ENCODE results near the gene TXNDC5. TPM values are rescaled to one million over a fixed set of nuclear protein-coding genes. Genes with fewer than 3 reads are reported as not detected.

The TXNDC5 gene
- total and polyA plus RNA-seq, 5 donors from 2014 or later: 13.6 to 38.6 (median 26.2) TPM

DNA sequence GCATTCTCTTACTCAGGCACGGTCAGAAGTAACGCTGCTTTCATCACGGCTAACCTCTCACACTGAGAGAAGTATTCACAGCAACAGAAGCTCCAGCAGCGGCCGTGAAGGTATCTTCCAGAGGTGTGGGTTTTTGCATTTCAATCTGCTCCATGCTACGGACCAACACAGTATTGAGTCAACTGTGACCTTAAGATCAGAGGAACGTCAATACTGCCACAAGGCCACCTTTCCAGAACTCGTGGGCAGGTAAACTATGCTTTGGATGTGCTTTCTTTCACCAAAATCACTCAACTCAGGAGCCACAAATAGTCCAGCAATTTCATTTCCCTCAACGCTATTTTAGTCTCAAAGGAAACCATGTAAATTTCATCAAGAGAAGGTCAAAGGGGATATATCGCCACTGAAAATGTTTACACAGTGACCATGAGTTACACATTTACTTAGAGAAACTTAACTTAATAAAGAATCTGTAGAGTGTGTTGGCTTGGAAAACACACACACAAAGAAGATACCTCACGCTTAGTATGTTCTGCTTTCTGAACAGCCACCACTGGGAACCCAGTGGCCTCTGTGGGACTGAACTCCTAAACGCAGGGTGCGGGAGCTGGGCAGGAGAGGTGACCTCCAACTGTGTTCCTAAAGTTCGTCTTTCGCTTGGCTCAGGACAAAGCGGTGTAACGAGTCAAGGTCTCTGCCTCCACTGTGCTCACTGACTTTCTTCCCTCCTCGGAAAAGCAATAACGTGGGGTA, 27.9 kb downstream of the TXNDC5 start:
- Mint-ChIP-seq H3K27me3 (no peaks in the 10 kb centered on the region), H3K36me3 (peaks cover 57% of the 10 kb centered on the region), H3K9me3 (no peaks in the 10 kb centered on the region), H3K4me3 (no peak overlapping the region), H3K4me1 (no peaks in the 10 kb centered on the region), H3K27ac (no peak overlapping the region)
- Histone ChIP-seq H3K9me3 (ENCODE audit: control insufficient read depth in 2 of 2, low read length in 2 of 2) (no peaks in the 10 kb centered on the region), H3K27me3 (ENCODE audit: control insufficient read depth, insufficient read depth, low read length) (no peaks in the 10 kb centered on the region), H3K27ac (ENCODE audit: insufficient read depth, low read length, poor library complexity, severe bottlenecking) (no peak overlapping the region), H3K4me1 (ENCODE audit: control insufficient read depth, insufficient read depth, low read length, poor library complexity, severe bottlenecking) (no peaks in the 10 kb centered on the region), H3K36me3 (ENCODE audit: control insufficient read depth, insufficient read depth, low read length) (peaks cover 59% of the 10 kb centered on the region), H3K4me3 (ENCODE audit: low read depth, low read length) (no peak overlapping the region)
- DNase-seq (no peak), ATAC-seq (ENCODE audit: low read depth in 2 of 2) (no peak)

DNA sequence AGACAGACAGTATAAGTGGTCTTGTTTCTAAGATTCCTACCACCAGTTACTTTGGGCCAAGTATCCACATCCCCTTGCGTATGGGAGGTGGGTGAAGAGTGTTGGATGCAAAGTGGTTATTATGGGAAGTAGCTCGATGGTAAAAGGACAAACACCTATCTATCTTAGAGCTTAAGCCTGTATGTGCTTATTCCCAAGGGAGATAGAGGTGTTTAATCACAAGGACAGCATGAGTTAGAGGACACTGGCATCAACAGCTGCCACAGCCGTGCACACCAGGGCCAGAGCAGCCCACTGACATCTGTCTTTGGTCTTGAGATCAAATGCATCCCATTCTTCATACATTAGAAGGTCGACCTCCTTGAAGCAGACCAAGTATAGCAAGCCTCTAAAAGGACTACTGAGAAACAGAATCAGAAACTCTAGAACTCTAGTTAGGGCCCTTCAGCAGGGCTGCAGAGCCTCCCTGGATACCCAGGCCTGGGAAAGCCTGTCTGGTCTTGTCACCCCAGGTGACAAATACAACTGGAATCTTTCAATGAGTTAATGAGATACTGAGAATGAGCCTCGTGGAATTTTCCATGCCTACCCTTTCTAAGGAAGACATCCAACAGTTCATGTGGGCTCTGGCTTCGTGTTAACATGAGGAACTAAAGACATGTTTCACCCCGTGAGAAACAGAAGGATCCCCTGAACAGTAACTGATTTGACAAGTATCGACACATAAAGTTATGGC, 28.7 kb downstream of the TXNDC5 start:
- H3K27me3 ChIP-seq (ENCODE audit: control insufficient read depth, insufficient read depth, low read length): no peaks in the 10 kb centered on the region
- no peaks in the 10 kb centered on the region for H3K4me1 Mint-ChIP-seq
- no peak overlapping the region for H3K27ac ChIP-seq (ENCODE audit: insufficient read depth, low read length, poor library complexity, severe bottlenecking)
- H3K36me3 ChIP-seq (ENCODE audit: control insufficient read depth, insufficient read depth, low read length): peaks cover 59% of the 10 kb centered on the region
- no peaks in the 10 kb centered on the region for H3K9me3 ChIP-seq (ENCODE audit: control insufficient read depth in 2 of 2, low read length in 2 of 2)
- H3K4me3 ChIP-seq (ENCODE audit: low read depth, low read length): no peak overlapping the region
- peaks cover under 1% of the 10 kb centered on the region for H3K27me3 Mint-ChIP-seq
- no peak for DNase-seq
- ATAC-seq (ENCODE audit: low read depth in 2 of 2): no peak
- H3K9me3 Mint-ChIP-seq: no peaks in the 10 kb centered on the region
- no peak overlapping the region for H3K27ac Mint-ChIP-seq
- H3K4me1 ChIP-seq (ENCODE audit: control insufficient read depth, insufficient read depth, low read length, poor library complexity, severe bottlenecking): no peaks in the 10 kb centered on the region
- H3K36me3 Mint-ChIP-seq: peaks cover 52% of the 10 kb centered on the region
- H3K4me3 Mint-ChIP-seq: no peak overlapping the region

DNA sequence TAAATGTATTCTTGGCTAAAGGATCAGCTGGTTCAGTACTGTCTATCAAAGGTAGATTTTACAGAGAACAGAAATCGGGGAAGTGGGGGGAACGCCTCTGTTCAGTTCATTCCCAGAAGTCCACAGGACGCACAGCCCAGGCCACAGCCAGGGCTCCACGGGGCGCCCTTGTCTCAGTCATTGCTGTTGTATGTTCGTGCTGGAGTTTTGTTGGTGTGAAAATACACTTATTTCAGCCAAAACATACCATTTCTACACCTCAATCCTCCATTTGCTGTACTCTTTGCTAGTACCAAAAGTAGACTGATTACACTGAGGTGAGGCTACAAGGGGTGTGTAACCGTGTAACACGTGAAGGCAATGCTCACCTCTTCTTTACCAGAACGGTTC, 29.9 kb downstream of the TXNDC5 start:
- Histone ChIP-seq H3K9me3 (ENCODE audit: control insufficient read depth in 2 of 2, low read length in 2 of 2) (no peaks in the 10 kb centered on the region), H3K4me3 (ENCODE audit: low read depth, low read length) (no peak overlapping the region), H3K4me1 (ENCODE audit: control insufficient read depth, insufficient read depth, low read length, poor library complexity, severe bottlenecking) (no peaks in the 10 kb centered on the region), H3K27ac (ENCODE audit: insufficient read depth, low read length, poor library complexity, severe bottlenecking) (no peak overlapping the region), H3K36me3 (ENCODE audit: control insufficient read depth, insufficient read depth, low read length) (peaks cover 51% of the 10 kb centered on the region), H3K27me3 (ENCODE audit: control insufficient read depth, insufficient read depth, low read length) (no peaks in the 10 kb centered on the region)
- Mint-ChIP-seq H3K4me1 (no peaks in the 10 kb centered on the region), H3K36me3 (peaks cover 45% of the 10 kb centered on the region), H3K9me3 (no peaks in the 10 kb centered on the region), H3K27ac (no peak overlapping the region), H3K27me3 (peaks cover 6% of the 10 kb centered on the region), H3K4me3 (no peak overlapping the region)
- ATAC-seq (ENCODE audit: low read depth in 2 of 2) (no peak), DNase-seq (no peak)

- H3K36me3 Mint-ChIP-seq: peaks cover 42% of the 10 kb centered on the region
- H3K27me3 ChIP-seq (ENCODE audit: control insufficient read depth, insufficient read depth, low read length): no peaks in the 10 kb centered on the region
- ATAC-seq (ENCODE audit: low read depth in 2 of 2) (no peak), DNase-seq (no peak)
- peaks cover 46% of the 10 kb centered on the region for H3K36me3 ChIP-seq (ENCODE audit: control insufficient read depth, insufficient read depth, low read length)
- H3K4me3 Mint-ChIP-seq: no peak overlapping the region
- H3K27me3 Mint-ChIP-seq: peaks cover 8% of the 10 kb centered on the region
- no peaks in the 10 kb centered on the region for H3K4me1 Mint-ChIP-seq
- no peaks in the 10 kb centered on the region for H3K4me1 ChIP-seq (ENCODE audit: control insufficient read depth, insufficient read depth, low read length, poor library complexity, severe bottlenecking)
- no peaks in the 10 kb centered on the region for H3K9me3 ChIP-seq (ENCODE audit: control insufficient read depth in 2 of 2, low read length in 2 of 2)
- H3K27ac Mint-ChIP-seq: no peak overlapping the region
- H3K27ac ChIP-seq (ENCODE audit: insufficient read depth, low read length, poor library complexity, severe bottlenecking): no peak overlapping the region
- no peak overlapping the region for H3K4me3 ChIP-seq (ENCODE audit: low read depth, low read length)
- H3K9me3 Mint-ChIP-seq: no peaks in the 10 kb centered on the region
These were observed 30.4 kb downstream of the TXNDC5 start for GRCh38 chr6:7879980-7880717.

- peaks cover 41% of the 10 kb centered on the region for H3K36me3 ChIP-seq (ENCODE audit: control insufficient read depth, insufficient read depth, low read length)
- no peaks in the 10 kb centered on the region for H3K27me3 ChIP-seq (ENCODE audit: control insufficient read depth, insufficient read depth, low read length)
- no peaks in the 10 kb centered on the region for H3K4me1 ChIP-seq (ENCODE audit: control insufficient read depth, insufficient read depth, low read length, poor library complexity, severe bottlenecking)
- H3K27ac ChIP-seq (ENCODE audit: insufficient read depth, low read length, poor library complexity, severe bottlenecking): no peak overlapping the region
- H3K9me3 Mint-ChIP-seq: no peaks in the 10 kb centered on the region
- H3K9me3 ChIP-seq (ENCODE audit: control insufficient read depth in 2 of 2, low read length in 2 of 2): no peaks in the 10 kb centered on the region
- DNase-seq (no peak), ATAC-seq (ENCODE audit: low read depth in 2 of 2) (no peak)
- H3K4me3 Mint-ChIP-seq: no peak overlapping the region
- no peak overlapping the region for H3K27ac Mint-ChIP-seq
- peaks cover 37% of the 10 kb centered on the region for H3K36me3 Mint-ChIP-seq
- H3K27me3 Mint-ChIP-seq: peaks cover 10% of the 10 kb centered on the region
- no peaks in the 10 kb centered on the region for H3K4me1 Mint-ChIP-seq
- no peak overlapping the region for H3K4me3 ChIP-seq (ENCODE audit: low read depth, low read length)
These were observed 31.0 kb downstream of the TXNDC5 start for GRCh38 chr6:7879579-7879978.

- H3K4me1 ChIP-seq (ENCODE audit: control insufficient read depth, insufficient read depth, low read length, poor library complexity, severe bottlenecking): no peaks in the 10 kb centered on the region
- no peak for DNase-seq
These were observed 31.5 kb downstream of the TXNDC5 start for GRCh38 chr6:7879043-7879442.

DNA sequence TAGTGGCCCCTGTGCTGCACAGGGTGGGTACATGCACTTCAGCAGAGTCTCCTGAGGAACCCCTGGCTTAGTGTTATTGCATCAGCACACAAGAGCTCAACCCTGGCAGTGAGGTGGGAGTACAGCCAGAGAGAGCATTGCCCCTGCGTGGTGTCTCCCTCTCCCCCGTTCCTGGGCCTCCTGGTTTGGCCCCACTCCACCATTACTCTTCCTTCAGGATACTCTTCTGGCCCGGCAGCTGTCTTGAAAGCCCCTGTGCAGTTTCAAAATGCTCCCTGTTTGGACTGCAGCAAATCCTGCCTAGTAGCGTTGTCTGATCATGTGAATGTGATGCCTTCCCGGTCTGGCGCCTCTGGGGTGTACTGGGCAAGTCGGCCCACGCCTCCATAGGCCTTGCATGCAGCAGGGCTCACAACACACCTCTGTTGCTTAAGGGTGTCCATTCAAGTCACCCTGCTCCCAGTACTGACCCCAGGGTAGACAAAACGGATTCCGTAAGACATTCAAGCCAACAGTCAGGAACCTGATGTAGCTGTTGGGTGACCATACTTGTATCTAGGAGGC, 32.1 kb downstream of the TXNDC5 start:
- H3K27me3 Mint-ChIP-seq: peaks cover 10% of the 10 kb centered on the region
- ATAC-seq (ENCODE audit: low read depth in 2 of 2): no peak
- H3K4me1 Mint-ChIP-seq: no peaks in the 10 kb centered on the region
- H3K4me3 Mint-ChIP-seq: no peak overlapping the region
- peaks cover 0 to 5% (median 0%) of the 10 kb centered on the region in 7 donors for H3K9me3 Mint-ChIP-seq
- peaks cover 26% of the 10 kb centered on the region for H3K36me3 Mint-ChIP-seq
- Histone ChIP-seq H3K36me3 (ENCODE audit: control insufficient read depth, insufficient read depth, low read length) (peaks cover 30% of the 10 kb centered on the region), H3K4me3 (ENCODE audit: low read depth, low read length) (no peak overlapping the region), H3K27me3 (ENCODE audit: control insufficient read depth, insufficient read depth, low read length) (no peaks in the 10 kb centered on the region), H3K4me1 (ENCODE audit: control insufficient read depth, insufficient read depth, low read length, poor library complexity, severe bottlenecking) (no peaks in the 10 kb centered on the region), H3K9me3 (ENCODE audit: control insufficient read depth in 2 of 2, low read length in 2 of 2) (peaks cover 0 to 1% of the 10 kb centered on the region in 2 experiments), H3K27ac (ENCODE audit: insufficient read depth, low read length, poor library complexity, severe bottlenecking) (no peak overlapping the region)
- no peak overlapping the region for H3K27ac Mint-ChIP-seq
- DNase-seq: no peak

More at GRCh38 chr6:7879043-7879442, 31.5 kb downstream of the TXNDC5 start:
- Mint-ChIP-seq H3K4me3 (no peak overlapping the region), H3K27ac (no peak overlapping the region), H3K4me1 (no peaks in the 10 kb centered on the region), H3K36me3 (peaks cover 32% of the 10 kb centered on the region), H3K27me3 (peaks cover 10% of the 10 kb centered on the region), H3K9me3 (no peaks in the 10 kb centered on the region)
- Histone ChIP-seq H3K27ac (ENCODE audit: insufficient read depth, low read length, poor library complexity, severe bottlenecking) (no peak overlapping the region), H3K4me3 (ENCODE audit: low read depth, low read length) (no peak overlapping the region), H3K27me3 (ENCODE audit: control insufficient read depth, insufficient read depth, low read length) (no peaks in the 10 kb centered on the region), H3K36me3 (ENCODE audit: control insufficient read depth, insufficient read depth, low read length) (peaks cover 35% of the 10 kb centered on the region), H3K9me3 (ENCODE audit: control insufficient read depth in 2 of 2, low read length in 2 of 2) (no peaks in the 10 kb centered on the region)
- ATAC-seq (ENCODE audit: low read depth in 2 of 2): no peak

Measured in CD4-positive, CD25-positive, alpha-beta regulatory T cell (primary cell).